ENCODE results near the gene CELF2.

- TF ChIP-seq POU6F1 (CRISPR knock-in tag; IDR thresholded peaks at IDR 0.05; ENCODE audit: borderline replicate concordance, low read depth), result no peak
- TF ChIP-seq ESRRG (CRISPR knock-in tag; IDR thresholded peaks at IDR 0.05), result no peak
- TF ChIP-seq ISL1 (CRISPR knock-in tag; IDR thresholded peaks at IDR 0.05), result no peak
- no peak for TF ChIP-seq PPARA (CRISPR knock-in tag; IDR thresholded peaks at IDR 0.05; ENCODE audit: borderline replicate concordance)
- TF ChIP-seq PATZ1 (CRISPR knock-in tag; IDR thresholded peaks at IDR 0.05; ENCODE audit: borderline replicate concordance), result no peak
- TF ChIP-seq TOX (CRISPR knock-in tag; IDR thresholded peaks at IDR 0.05; ENCODE audit: borderline replicate concordance), result no peak
- no peak for TF ChIP-seq SNAI2 (CRISPR knock-in tag; IDR thresholded peaks at IDR 0.05)
- no peak for TF ChIP-seq ARNTL (CRISPR knock-in tag; IDR thresholded peaks at IDR 0.05; ENCODE audit: borderline replicate concordance, low read depth)
- no peak for TF ChIP-seq GLIS3 (CRISPR knock-in tag; IDR thresholded peaks at IDR 0.05)
Measured at GRCh38 chr10:11064832-11065231, 47.2 kb downstream of the CELF2 start.

Data from SK-N-SH treated with all-trans-retinoic acid at 6 μM for 48 hours (cell line).